Measurements from ENCODE around the gene AXL. TPM values are rescaled to one million over a fixed set of nuclear protein-coding genes. Genes with fewer than 3 reads are reported as not detected.
A peak's percentile ranks its signal among the peaks of the same experiment; 100 is the strongest.

The AXL gene
- total and polyA plus RNA-seq, 3 donors from 2014 or later: 56.0 to 150 (median 98.2) TPM

DNA sequence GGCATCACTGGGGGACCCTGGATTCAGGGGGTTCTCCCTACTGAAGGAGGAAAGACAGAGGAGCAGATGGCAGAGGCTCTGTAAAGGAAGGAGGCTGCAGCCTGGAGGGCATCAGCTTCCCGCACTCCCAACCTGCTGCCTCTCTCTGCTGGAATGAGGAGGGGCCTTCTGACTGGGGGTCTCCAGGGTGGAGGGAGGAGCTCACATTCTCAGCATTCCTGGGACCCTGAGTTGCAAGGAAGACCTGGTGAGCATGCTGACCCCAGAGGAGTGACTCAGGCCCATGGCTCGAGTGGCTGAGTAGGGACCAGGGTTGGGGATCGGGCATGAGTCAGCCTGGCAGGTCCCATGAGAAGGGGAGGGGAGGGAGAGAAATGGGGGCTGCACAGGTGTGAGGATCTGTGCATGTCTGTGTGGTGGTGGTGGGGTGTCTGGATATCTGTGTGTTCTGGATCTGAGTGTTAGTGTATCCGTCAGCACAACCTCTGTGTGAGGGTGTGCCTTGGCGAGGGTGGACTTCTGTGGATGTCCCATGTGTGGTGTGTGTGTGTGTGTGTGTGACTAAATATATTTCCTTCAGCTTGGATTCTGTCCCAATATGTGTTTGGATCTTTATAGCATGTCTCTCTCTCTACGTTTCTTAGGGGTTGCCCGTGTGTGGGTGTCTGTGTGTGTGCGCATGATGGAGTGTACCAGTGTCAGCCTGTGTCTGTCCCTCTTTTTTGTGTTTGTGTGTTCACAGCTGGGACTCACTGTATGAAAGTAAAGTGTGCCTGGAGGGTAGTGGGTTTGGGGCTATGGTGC is 4.6 kb downstream of the AXL start:
- no peaks in the 10 kb centered on the region for H3K9me3 ChIP-seq
- no peaks in the 10 kb centered on the region for H3K27me3 ChIP-seq
- no peak overlapping the region for H3K4me3 ChIP-seq
- no peak for DNase-seq
- H3K27ac ChIP-seq: no peak overlapping the region
- intact Hi-C loops (cut with DNase I; ENCODE audit: low total_unique reads): no loop called here
- H3K4me1 ChIP-seq: peaks cover 33% of the 10 kb centered on the region
- TF ChIP-seq, protein P1, sequence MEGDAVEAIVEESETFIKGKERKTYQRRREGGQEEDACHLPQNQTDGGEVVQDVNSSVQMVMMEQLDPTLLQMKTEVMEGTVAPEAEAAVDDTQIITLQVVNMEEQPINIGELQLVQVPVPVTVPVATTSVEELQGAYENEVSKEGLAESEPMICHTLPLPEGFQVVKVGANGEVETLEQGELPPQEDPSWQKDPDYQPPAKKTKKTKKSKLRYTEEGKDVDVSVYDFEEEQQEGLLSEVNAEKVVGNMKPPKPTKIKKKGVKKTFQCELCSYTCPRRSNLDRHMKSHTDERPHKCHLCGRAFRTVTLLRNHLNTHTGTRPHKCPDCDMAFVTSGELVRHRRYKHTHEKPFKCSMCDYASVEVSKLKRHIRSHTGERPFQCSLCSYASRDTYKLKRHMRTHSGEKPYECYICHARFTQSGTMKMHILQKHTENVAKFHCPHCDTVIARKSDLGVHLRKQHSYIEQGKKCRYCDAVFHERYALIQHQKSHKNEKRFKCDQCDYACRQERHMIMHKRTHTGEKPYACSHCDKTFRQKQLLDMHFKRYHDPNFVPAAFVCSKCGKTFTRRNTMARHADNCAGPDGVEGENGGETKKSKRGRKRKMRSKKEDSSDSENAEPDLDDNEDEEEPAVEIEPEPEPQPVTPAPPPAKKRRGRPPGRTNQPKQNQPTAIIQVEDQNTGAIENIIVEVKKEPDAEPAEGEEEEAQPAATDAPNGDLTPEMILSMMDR (IDR thresholded peaks at IDR 0.05): no peak
- TF ChIP-seq POLR2A (IDR thresholded peaks at IDR 0.05): no peak
- H3K36me3 ChIP-seq (ENCODE audit: low read depth, missing control alignments): no peaks in the 10 kb centered on the region
- WGBS, 2 donors: 39 to 70% methylated on average over 7 to 8 of the region's 8 CpGs

DNA sequence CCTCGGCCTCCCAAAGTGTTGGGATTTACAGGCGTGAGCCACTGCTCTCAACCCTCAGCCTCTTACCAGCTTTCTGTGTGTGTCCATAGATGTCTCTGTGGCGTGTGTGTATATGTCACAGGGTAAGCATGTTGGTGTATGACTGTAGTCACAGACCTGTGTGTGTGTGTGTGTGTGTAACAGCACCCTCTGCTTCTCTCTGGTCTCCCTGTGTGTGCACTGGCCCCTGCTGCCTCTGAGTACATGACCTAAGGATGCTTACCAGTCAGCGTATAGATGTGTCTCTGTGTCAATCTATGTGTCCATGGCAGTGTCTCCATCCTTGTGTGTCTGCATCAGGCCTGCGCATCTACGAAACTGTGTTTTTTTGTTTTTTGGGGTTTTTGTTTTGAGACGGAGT is 5.6 kb downstream of the AXL start:
- intact Hi-C loops (cut with DNase I; ENCODE audit: low total_unique reads): no loop called here

DNA sequence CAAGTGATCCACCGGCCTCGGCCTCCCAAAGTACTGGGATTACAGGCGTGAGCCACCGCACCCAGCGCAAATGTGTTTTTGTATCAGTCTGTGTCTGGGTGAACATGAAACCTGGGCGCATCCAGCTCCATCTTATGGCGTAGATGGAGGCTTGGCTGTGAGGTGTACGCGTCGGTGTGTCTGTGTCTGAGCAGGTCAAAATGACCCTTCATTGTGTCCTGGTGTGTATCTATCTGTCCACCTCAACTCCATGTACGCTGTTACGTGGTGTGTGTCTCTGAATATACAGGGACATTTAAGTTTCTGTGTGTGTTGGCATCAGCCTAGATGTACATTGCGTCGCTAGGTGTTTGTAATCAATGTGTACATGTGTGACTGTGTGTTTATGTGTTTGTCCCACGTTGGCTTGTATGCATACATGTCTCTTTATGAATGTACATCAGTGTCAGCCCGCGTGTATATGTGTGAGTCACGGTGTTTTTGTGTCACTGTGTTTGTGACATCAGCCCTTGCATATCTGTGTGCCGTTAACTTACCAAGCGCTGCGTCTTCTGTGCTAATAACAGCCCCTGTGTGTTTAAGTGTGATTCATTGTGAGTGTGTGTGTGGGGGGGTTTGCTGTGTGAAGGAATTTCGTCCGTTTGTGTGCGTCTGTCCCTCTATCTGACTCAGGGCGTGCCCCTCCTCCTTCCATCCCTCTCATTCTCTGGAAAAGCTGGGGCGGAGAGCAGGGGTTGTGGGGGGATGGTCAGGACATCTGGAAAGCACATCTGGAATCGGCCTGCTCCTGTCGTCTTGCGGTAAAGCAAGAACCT is 6.4 kb downstream of the AXL start:
- peak overlapping the region; percentile 38 to 41 for H3K4me3 ChIP-seq
- H3K27ac ChIP-seq: peak overlapping the region; percentile 82 to 84
- TF ChIP-seq POLR2A (IDR thresholded peaks at IDR 0.05): no peak
- TF ChIP-seq, protein P1 (IDR thresholded peaks at IDR 0.05): no peak
- H3K27me3 ChIP-seq: no peaks in the 10 kb centered on the region
- DNase-seq: peak; percentile 72
- H3K36me3 ChIP-seq (ENCODE audit: low read depth, missing control alignments): no peaks in the 10 kb centered on the region
- H3K4me1 ChIP-seq: peaks cover 33% of the 10 kb centered on the region
- no peaks in the 10 kb centered on the region for H3K9me3 ChIP-seq
- 43 to 53% methylated on average over 26 to 29 of the region's 29 CpGs for WGBS, 2 donors
- intact Hi-C loops (cut with DNase I; ENCODE audit: low total_unique reads): no loop called here

More for the DNA sequence above, 5.6 kb downstream of the AXL start:
- no peaks in the 10 kb centered on the region for H3K36me3 ChIP-seq (ENCODE audit: low read depth, missing control alignments)
- 89 to 91% methylated on average over 7 of the region's 7 CpGs for WGBS, 2 donors
- DNase-seq: no peak
- peak overlapping the region in 1 of 2 donors; percentile 84 for H3K27ac ChIP-seq
- no peak overlapping the region for H3K4me3 ChIP-seq
- no peaks in the 10 kb centered on the region for H3K27me3 ChIP-seq
- peaks cover 33% of the 10 kb centered on the region for H3K4me1 ChIP-seq
- TF ChIP-seq, protein P1 (IDR thresholded peaks at IDR 0.05): no peak
- TF ChIP-seq POLR2A (IDR thresholded peaks at IDR 0.05): no peak
- no peaks in the 10 kb centered on the region for H3K9me3 ChIP-seq

DNA sequence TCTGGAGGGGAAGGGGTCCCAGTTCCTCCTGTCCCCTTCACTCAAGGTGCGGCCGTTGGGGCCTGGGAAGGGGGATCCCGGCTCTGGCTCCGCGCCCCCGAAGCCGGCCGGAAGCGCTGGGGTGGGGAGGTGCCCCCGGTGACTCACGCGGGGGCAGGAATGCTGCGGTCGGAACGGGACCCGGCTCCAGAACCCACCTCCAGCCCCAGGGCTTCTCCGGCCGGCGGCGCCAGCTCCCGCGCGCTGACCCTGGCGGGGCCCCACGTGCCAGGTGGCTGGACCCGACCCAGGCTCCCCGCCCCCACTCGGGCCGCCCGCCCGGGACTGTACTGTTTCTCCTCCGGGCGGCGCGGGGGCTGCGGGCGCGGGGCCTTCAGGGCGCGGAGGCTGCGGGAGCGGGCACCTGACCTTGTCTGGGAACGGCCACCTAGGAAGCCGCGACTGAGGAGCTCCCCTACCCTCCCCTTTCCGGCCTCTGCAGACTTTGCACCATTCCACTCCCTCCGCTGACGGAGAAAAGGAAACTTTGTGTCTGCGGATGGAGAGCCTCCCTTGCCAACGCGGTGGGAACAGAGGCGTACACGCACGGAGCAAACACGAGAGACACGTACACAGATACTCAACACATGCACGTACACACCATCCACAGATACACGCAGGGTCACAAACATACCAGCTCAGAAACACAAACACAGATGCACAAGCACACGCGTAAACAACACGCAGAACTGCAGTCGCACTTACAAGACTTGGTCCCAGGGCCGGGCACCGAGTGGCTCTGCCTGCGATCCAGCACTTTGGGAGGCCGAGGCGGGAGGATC is 7.2 kb downstream of the AXL start:
- TF ChIP-seq POLR2A (IDR thresholded peaks at IDR 0.05): no peak
- TF ChIP-seq, protein P1 (IDR thresholded peaks at IDR 0.05): peak in 1 of 3 experiments; percentile 22
- peaks cover 33% of the 10 kb centered on the region for H3K4me1 ChIP-seq
- peak; percentile 95 for DNase-seq

More for the DNA sequence above, 7.2 kb downstream of the AXL start:
- Histone ChIP-seq H3K9me3 (no peaks in the 10 kb centered on the region), H3K36me3 (ENCODE audit: low read depth, missing control alignments) (no peaks in the 10 kb centered on the region), H3K27me3 (no peaks in the 10 kb centered on the region), H3K4me3 (peak overlapping the region; percentile 38 to 41), H3K27ac (peak overlapping the region; percentile 82 to 84)
- 3 to 9% methylated on average over 20 to 64 of the region's 67 CpGs for WGBS, 2 donors
- intact Hi-C loops (cut with DNase I; ENCODE audit: low total_unique reads): no loop called here
